ENCODE results near the gene SPEM2. TPM values are rescaled to one million over a fixed set of nuclear protein-coding genes. Genes with fewer than 3 reads are reported as not detected.

SPEM2 gene
- total RNA-seq (2014; rRNA removed): not detected in 2 replicates
- not detected for polyA plus RNA-seq (2012)

GRCh38 chr17:7425316-7425715 lies at the start of gene SPEM2:
SPEM2 (plus strand) TSS chr17:7425616; CDS start chr17:7425689, 73 bp downstream.
- DNase-seq (ENCODE audit: low read depth): no peak

GRCh38 chr17:7379134-7379533 lies 46.3 kb upstream of the SPEM2 start:
- no peak for DNase-seq (ENCODE audit: low read depth)

- DNase-seq (ENCODE audit: low read depth): no peak
These were observed 45.1 kb upstream of the SPEM2 start for GRCh38 chr17:7380321-7380720.

GRCh38 chr17:7380855-7381683 lies 44.3 kb upstream of the SPEM2 start, which contains the start of gene TNK1:
TNK1 (plus strand) TSS chr17:7381089; CDS start chr17:7382927, 1,838 bp downstream.
- DNase-seq (ENCODE audit: low read depth): no peak

GRCh38 chr17:7382901-7383300 lies 42.5 kb upstream of the SPEM2 start:
- no peak for DNase-seq (ENCODE audit: low read depth)

GRCh38 chr17:7383371-7383741 lies 42.1 kb upstream of the SPEM2 start:
- DNase-seq (ENCODE audit: low read depth): no peak

GRCh38 chr17:7383742-7384488 lies 41.5 kb upstream of the SPEM2 start:
- DNase-seq (ENCODE audit: low read depth): no peak

- no peak for DNase-seq (ENCODE audit: low read depth)
These were observed 40.8 kb upstream of the SPEM2 start for GRCh38 chr17:7384489-7385081.

- DNase-seq (ENCODE audit: low read depth): no peak
These were observed 36.6 kb upstream of the SPEM2 start for GRCh38 chr17:7388856-7389255.

- no peak for DNase-seq (ENCODE audit: low read depth)
These were observed 35.2 kb upstream of the SPEM2 start for GRCh38 chr17:7389924-7390910.

GRCh38 chr17:7391307-7391706 lies 34.1 kb upstream of the SPEM2 start:
- no peak for DNase-seq (ENCODE audit: low read depth)

- DNase-seq (ENCODE audit: low read depth): no peak
These were observed 32.5 kb upstream of the SPEM2 start for GRCh38 chr17:7392696-7393612.

- peak; percentile 25 for DNase-seq (ENCODE audit: low read depth)
These were observed 31.6 kb upstream of the SPEM2 start for GRCh38 chr17:7393613-7394451.

GRCh38 chr17:7394452-7395191 lies 30.8 kb upstream of the SPEM2 start, which contains the start of gene PLSCR3:
PLSCR3 (minus strand) TSS chr17:7394525; CDS start chr17:7394110, 415 bp downstream.
- peak; percentile 82 for DNase-seq (ENCODE audit: low read depth)

GRCh38 chr17:7396147-7396546 lies 29.3 kb upstream of the SPEM2 start:
- DNase-seq (ENCODE audit: low read depth): no peak

- no peak for DNase-seq (ENCODE audit: low read depth)
These were observed 26.8 kb upstream of the SPEM2 start for GRCh38 chr17:7398612-7399011.

GRCh38 chr17:7403043-7403726 lies 22.2 kb upstream of the SPEM2 start:
- no peak for DNase-seq (ENCODE audit: low read depth)

- peak; percentile 75 for DNase-seq (ENCODE audit: low read depth)
These were observed 21.8 kb upstream of the SPEM2 start for GRCh38 chr17:7403727-7403976.
